ENCODE measurements around the gene GRAP2.
"Not testable (repeated sequence)": the region's sequence is repeated elsewhere in the genome, so short reads cannot be mapped to it uniquely, and the experiment has no call there.

DNA sequence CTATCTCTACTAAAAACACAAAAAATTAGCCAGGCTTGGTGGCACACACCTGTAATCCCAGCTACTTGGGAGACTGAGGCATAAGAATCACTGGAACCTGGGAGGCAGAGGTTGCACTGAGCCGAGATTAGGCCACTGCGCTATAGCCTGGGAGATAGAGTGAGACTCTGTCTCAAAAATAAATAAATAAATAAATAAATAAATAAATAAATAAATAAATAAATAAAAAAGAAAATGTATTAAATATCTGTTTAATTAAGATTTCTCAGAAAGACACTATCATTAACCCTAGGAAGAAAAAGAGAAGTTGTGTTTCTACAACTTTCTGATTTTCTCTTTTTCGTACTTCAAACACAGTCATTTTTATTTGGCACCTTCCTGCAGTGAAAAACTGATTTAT lies 11.0 kb upstream of the GRAP2 start:
- not testable (repeated sequence) for TF ChIP-seq EZH2 (IDR thresholded peaks at IDR 0.05; ENCODE audit: low read depth, unreplicated experiment)
- TF ChIP-seq, protein P1, sequence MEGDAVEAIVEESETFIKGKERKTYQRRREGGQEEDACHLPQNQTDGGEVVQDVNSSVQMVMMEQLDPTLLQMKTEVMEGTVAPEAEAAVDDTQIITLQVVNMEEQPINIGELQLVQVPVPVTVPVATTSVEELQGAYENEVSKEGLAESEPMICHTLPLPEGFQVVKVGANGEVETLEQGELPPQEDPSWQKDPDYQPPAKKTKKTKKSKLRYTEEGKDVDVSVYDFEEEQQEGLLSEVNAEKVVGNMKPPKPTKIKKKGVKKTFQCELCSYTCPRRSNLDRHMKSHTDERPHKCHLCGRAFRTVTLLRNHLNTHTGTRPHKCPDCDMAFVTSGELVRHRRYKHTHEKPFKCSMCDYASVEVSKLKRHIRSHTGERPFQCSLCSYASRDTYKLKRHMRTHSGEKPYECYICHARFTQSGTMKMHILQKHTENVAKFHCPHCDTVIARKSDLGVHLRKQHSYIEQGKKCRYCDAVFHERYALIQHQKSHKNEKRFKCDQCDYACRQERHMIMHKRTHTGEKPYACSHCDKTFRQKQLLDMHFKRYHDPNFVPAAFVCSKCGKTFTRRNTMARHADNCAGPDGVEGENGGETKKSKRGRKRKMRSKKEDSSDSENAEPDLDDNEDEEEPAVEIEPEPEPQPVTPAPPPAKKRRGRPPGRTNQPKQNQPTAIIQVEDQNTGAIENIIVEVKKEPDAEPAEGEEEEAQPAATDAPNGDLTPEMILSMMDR (conservative IDR thresholded peaks at IDR 0.05; ENCODE audit: low read depth in 2 of 2): not testable (repeated sequence)
